ENCODE measurements around the gene HTATIP2.
"Not testable (repeated sequence)": the region's sequence is repeated elsewhere in the genome, so short reads cannot be mapped to it uniquely, and the experiment has no call there.

Gene HTATIP2

DNA sequence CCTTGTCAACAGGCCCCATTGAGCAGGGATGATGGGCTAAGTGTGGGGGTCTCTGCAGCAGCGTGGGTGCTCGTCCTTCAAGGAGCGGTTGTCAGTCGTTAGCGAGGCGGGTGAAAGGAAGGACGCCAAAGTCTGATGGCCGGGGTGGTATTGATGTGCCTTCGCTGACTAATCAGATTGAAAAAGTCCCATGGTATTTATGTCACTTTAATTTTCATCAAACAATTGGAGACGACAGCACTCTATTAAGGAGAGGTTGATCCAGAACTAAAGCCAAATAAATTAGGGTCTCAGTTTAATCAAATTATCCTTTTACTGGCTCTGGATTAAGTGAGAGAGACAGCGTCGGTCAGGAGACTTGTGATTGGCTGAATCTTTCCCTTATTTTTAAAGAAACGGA, 9.6 kb downstream of the HTATIP2 start:
- DNase-seq = no peak

DNA sequence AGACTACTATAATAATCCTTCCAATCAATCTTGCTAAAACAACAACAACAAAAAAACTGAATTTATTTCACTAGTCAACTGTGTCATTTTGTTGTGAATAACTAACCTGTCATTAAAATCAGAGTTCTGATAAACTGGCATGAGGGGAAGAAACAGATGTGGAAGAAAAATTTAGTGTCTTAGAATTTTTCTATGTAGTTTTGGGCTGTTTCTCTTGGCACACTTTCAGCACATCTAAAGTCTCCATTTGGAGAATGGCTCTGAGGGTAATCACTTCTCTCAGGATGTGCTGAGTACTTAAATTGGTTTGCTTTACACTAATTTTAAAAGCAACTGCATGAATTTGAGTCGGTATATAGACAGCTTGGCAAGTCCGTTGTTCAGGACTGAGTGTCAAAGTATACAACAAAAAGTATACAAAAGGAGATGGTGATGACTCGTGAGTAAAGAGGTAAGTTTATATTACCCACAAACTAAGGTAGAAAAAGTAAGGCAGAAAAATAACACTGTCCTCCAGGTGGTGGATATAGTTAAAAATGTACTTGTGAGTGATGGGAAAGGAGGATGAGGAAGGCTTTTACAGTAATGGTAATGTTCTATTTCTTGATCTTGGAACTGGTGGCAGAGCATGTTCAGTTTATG, 10.2 kb downstream of the HTATIP2 start:
- DNase-seq = no peak

DNA sequence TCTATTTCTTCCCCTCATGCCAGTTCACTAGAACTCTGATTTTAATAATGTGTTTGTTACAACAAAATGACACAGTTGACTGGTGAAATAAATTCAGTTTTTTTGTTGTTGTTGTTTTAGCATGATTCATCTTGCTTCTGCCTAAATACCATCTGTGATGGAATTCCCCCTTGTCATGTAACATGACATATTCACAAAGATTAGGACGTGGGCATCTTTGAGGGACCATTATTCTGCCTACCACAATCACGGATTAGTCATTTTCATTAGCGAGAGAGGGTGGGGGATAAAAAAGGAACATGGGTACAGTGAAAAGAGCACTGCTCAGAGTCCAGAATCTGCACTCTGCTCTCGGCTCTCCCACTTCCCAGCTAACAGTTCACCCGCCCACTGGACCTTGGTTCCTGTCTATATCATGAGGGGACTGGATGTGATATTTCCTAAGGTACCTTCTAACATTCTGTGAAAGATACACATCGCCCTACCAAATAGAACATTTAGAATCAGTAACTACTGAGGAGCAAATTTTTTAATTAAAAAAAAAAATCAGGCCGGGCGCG, 11.3 kb downstream of the HTATIP2 start:
- DNase-seq = no peak

DNA sequence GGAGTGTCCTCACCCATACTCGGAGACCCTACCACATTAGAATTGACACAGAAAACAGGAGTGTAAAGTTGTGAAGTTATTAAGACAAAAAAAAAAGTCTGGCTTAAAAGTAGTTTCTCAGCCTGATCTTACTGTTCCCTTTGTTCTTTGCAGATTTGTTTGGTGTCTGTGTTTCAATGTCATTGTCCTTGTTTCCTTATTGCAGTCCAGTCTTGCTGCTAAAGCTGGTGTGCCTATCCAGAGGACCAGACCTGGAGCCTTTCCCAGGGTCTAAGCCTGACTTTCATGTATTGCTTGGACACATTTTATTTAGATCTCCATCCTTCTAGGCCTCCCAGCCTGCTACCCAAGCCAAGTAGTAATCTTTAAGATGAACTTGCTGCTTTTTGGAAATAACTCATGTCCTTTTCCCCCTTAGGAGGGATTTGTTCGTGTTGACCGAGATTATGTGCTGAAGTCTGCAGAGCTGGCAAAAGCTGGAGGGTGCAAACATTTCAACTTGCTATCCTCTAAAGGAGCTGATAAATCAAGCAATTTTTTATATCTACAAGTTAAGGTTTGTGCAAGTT, 12.7 kb downstream of the HTATIP2 start:
- DNase-seq = no peak

DNA sequence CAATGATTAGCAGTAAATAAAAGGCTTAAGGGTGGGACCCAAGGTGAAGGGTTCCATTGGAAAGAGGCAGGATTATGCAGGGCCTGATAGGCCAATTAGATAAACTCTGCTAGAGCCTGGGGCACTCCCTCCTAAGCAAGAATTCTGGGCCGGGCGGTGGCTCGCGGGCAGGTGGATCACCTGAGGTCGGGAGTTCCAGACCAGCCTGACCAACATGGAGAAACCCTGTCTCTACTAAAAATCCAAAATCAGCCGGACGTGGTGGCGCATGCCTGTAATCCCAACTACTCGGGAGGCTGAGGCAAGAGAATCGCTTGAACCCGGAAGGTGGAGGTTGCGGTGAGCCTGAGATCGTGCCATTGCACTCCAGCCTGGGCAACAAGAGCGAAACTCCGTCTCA, 22.5 kb downstream of the HTATIP2 start:
- DNase-seq = not testable (repeated sequence)

DNA sequence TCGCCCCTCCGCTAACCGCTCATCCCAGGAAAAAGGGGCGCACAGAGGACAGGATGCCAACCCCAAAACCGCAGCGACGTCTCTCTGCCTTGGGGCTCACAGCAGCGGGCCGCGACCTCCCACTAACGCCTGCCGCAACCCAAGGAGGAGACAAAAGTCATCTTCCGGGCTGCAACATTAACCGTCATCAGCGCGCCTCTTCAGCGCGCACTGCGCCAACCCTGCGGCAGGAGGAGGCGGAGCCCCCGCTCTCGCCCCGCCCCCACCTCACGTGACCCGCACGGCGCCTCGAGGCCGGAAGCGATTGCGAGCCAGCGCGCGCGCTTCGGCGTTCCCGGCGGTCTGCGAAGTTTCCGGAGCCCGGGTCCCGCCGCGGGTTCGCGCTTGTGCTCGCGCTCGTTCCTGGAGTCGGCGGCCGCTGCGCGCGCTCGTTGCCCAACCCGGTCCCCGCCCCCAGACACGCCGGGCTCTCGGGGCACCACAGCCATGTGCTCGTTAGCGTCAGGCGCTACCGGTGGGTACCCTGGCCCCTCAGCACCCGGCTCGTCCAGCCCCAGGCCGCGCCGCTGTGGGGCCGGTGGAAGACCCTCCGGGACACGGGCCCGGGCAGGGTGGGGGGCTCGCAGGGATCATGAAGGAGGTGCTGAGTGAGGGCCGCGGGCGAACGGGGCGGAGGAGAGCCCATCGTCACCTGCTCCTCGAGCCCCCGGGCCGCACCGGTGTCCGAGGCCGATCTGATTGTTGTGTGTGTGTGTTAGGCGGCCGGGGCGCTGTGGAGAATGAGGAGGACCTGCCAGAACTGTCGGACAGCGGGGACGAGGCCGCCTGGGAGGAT, 24.0 kb downstream of the HTATIP2 start, which contains the start of gene PRMT3:
Gene PRMT3 (plus strand): TSS at position 456 of the 835 bp plus-strand sequence. CDS start 31 bp downstream, at position 487.
- DNase-seq = peak; percentile 98

DNA sequence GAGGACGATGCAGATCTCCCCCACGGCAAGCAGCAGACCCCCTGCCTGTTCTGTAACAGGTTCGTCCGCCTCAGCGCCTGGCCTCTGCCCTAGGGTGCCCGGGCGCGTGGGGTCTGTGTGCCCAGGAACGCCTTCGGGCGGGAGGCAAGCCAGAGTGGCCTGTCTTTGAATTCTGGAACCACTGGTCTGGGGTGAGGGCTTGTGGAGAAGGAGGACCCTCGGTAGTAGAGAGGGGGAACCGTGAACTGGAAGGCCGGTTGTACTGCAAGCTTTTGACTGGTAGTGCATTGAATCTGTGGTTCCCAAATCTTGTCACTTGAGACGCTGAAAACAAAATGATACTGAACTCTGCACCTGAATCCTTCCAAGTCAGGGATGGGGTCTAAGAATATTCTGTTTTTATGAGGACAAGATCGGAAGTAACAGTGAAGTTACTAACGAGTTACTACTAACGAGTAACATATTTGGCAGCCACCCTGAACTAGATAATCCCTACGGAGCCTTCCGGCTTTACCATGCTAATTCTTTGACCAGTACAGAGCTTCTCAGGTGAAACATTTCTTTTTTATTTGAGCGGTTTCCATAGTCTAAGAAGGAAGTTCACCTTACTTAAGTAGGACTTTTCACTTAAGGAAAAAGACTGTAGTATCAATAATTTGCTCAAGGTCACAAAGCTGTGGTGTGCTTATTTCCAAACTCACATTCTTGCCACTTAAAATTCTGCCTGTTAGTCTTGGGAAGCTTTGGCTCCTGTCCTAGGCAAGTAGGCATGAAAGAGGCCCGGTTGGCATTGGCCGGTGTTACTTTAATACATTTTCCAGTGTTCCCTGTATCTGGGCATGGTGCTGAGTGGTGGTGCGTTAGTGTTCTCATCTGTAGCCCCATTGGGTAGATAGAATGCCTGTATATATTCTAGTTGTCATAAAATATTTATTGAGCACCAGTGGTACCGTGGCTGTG, 24.9 kb downstream of the HTATIP2 start:
- peak; percentile 11 for DNase-seq

DNA sequence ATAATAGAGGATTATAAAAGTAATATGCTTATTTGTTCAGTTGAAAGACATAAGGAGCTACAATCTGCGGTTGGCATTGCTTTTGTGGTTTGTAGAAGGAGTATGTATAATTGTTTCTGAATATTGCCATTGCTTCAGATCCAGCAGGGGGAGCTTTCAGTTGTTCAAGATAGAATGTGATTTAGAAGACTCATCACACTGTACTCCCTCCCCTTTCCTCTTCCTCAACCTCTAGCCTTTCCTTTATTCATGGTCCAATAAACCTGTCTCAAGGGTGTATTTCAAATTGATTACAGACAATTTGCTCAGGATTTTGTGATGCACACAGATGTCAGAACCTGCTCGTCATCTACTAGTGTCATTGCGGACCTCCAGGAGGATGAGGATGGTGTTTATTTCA, 33.8 kb downstream of the HTATIP2 start:
- peak; percentile 59 for DNase-seq

DNA sequence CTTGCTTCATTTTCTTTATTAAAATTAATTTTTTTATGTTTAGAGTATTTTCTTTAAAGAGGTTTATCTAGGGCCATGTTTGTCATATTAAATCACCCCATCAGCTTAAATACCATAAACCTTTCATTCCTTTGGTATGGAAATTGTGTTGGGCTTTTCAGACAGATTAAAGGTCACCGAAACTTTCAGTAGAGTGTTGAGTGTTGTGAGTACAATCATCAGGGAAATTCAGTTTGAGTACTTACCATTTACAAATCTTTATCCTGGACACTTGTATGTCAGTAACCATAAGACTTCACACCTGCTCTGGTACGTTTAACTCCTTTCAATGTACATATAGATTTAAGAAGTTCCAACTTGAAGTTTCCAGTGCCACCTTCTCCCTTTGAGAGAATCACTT, 36.0 kb downstream of the HTATIP2 start:
- DNase-seq = no peak

DNA sequence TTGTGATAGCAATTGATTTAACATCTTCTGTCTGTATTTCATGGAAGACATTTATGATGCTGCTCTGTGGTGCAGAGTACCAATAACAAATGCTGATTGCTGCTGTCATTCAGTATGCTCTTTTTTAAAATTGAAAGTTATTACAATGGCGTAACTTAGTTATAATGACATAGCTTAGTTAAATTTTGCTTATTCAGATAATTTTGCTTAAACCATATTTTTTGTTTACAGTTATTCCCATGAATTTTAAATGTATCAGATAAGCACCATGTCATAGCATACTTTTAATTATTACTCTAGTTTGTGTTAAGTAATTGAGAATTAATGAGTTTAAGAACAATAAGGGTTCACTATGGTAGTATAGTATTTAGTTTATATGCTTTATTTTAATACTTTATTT, 39.5 kb downstream of the HTATIP2 start:
- DNase-seq = no peak

DNA sequence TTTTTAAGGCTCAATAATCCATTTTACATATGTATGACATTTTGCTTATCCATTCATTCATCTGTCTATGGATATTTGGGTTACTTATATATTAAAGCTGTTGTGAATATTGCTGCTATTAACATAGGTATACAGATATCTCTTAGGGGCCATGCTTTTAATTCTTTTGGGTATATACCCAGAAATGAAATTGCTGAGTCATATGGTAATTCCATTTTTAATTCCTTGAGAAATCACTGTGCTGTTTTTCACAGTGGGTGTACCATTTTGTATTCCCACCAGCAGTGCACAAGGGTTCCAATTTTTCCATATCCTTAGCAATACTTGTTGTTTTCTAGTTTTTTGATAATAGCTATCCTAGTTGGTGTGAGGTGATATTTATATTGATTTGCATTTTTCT, 43.0 kb downstream of the HTATIP2 start:
- DNase-seq = no peak

DNA sequence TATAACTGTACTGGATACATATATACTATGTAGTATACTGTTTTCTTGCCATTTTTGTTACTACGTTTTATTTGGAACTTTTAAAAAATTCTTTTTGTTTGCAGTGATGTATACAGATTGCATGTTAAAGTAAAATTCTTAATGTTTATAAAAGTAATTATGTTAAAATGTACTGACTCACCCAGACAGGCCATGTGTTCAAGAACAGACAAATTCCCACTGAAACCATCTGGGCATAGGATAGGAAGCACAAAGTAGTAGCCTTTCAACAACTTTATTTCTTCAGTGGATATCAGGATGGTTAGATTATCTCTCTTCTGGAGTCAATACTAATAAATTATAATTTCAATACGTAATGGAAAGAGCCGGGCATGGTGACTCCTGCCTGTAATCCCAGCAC, 43.8 kb downstream of the HTATIP2 start:
- DNase-seq = no peak

DNA sequence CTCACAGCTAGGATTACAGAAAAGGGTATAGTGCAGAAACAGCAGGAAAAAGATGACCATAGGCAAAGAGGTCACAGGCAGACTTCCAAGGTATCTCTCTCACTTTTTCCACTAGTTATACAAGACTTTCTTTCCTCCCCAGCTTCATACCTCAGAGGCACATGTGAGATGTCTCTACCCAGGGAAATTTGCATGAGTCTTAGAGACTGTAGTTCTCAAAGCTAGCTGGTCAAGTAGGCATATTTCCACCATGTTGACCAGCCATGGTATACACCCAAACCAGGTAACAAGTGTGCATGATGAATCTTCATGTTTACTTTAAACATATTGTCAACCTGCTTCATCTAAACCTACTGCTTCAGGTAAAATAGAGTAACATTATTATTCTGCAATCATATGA, 51.9 kb downstream of the HTATIP2 start:
- DNase-seq = no peak

DNA sequence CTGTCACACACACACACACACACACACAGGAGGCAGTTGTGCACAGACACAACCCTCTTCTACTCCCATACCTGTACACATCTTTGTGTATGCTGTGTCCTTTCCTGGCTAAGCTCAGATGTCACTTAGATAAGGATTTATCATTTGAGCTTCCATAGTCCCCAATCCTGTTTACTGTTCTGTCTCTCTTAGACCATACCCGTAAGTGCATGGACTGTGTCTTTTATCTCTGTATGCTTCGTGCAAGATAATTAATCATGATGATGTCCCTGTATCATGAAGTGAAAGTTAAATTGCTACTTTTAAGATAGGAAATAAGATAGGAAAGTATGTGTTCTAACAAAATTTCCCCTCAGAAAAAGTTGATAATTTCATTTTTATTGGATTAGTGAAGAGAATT, 54.3 kb downstream of the HTATIP2 start:
- no peak for DNase-seq

DNA sequence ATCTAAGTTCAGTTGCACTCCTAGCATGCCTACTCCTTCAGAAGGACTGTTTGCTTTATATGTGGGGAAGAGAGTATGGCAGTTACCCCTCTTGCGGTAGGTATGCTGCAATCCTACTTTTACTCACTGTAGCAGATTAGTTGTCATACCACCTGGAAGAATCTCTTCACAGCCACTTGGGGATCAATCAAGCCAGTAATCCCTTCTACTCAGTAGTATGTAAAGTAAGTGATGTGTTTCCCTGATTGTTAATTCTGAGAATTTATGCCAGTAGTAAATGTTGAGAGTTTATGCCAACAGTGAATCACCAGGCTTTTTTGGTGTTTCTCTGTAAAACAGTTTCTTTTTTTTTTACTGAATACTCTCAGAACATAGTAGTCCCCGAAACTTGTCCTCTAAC, 58.4 kb downstream of the HTATIP2 start:
- peak; percentile 63 for DNase-seq

DNA sequence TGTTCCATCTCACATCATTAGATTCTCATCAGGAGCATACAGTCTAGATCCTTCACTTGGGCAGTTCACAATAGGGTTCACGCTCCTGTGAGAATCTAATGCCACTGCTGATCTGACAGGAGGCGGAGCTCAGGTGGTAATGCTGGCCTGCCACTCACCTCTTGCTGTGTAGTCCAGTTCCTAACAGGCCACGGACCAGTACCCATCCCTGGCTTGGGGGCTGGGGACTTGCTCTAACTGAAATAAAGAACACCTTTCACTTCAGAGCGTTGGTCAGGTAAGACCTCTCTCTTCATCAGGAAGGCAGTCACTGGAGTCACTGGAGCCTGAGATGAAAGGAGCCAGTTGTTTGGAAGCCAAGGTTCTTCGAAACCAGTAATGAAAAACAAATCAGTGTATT, 65.7 kb downstream of the HTATIP2 start:
- no peak for DNase-seq

Data from activated CD4-positive, alpha-beta T cell treated with anti-CD3 and anti-CD28 coated beads, Interleukin-10, Interleukin-2, amounts not matched to agents 100 ng/mL and 50 ng/mL, durations not matched to agents 16 hours and 8 hours (primary cell).